Activated T-cell treated with anti-CD3 and anti-CD28 coated beads, Interleukin-2, amount 50 U/mL, for 1 hour (primary cell): ENCODE results near the gene RBM34.
A peak's percentile ranks its signal among the peaks of the same experiment; 100 is the strongest.
"Not testable (repeated sequence)": the region's sequence is repeated elsewhere in the genome, so short reads cannot be mapped to it uniquely, and the experiment has no call there.

Experiments used
- DNase-seq: peaks from one replicate; pipeline ENCODE4 v3.0.0-alpha.2; 2020

The RBM34 gene

GRCh38 chr1:235091319-235092044 lies 69.6 kb downstream of the RBM34 start:
- DNase-seq = not testable (repeated sequence)

GRCh38 chr1:235090406-235091069 lies 70.5 kb downstream of the RBM34 start:
- DNase-seq = no peak

GRCh38 chr1:235088907-235089306 lies 72.1 kb downstream of the RBM34 start:
- no peak for DNase-seq

DNA sequence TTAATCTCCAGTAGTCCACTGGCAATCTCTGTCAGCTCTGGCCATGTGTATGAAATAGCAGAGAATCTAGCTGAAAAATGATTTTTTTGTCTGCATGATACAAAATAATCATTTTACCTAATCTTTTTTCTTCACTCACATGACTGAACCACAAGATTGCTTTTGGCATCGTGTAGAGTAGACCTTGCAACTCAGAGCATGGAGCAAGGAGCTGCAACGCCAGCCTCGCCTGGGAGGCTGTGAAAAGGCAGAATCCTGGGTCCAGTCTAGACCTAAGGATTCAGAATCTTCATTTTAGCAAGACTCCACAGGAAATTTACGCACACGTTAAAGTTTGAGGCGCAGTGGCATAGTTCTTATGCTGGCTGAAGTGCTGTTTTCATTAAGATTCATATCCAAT lies 72.6 kb downstream of the RBM34 start:
- DNase-seq = no peak

- DNase-seq = peak; percentile 14
Measured at GRCh38 chr1:235087906-235088305, 73.1 kb downstream of the RBM34 start.

DNA sequence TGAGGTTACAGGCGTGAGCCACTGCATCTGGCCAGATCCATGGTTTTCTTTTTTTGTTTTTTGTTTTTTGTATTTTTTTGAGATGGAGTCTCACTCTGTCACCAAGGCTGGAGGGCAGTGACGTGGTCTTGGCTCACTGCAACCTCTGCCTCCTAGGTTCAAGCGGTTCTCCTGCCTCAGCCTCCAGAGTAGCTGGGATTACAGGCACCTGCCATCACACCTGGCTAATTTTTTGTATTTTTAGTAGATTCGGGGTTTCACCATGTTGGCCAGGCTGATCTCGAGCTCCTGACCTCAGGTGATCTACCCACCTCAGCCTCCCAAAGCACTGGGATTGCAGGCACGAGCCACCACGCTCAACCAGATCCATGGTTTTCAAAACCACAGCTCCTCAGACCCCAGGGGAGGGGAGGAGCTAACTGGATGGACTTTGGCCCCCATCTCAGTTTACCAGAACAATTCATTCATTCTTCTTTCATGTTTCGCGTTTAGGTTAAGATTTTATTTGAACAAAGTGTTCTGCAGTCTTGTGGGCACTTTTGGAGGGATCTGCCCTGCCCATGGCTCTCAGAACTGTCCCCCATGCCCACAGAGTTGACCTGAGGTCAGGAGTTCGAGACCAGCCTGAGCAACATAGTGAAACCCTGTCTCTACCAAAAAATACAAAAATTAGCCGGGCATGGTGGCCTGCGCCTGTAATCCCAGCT lies 75.5 kb downstream of the RBM34 start:
- not testable (repeated sequence) for DNase-seq
